GM12892 (cell line): ENCODE data around the gene R3HDM2.

Source experiments
- POLR2A ChIP-seq: IDR thresholded peaks from 2 replicates; pipeline ENCODE4 v1.6.1; 2011; ENCODE audit warnings: low read depth, low read length, control low read depth
- POLR2AphosphoS5 ChIP-seq: IDR thresholded peaks from 2 replicates; pipeline ENCODE4 v1.6.1; 2011; ENCODE audit warnings: low read depth, low read length, control low read depth

DNA sequence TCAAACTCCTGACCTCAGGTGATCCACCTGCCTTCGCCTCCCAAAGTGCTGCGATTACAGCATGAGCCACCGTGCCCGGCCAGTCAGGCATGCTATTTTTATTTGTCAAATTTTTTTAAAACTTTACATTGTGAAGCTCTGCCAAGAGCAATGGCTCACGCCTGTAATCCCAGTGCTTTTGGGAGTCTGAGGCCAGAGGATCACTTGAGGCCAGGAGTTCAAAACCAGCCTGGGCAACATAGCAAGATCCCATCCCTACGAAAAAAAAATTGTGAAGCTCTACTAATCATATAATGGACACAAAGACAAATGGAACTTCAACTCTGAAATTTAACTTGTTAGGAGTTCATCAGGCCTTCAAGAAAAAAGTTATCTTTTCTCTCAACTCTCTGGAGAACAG is 1.9 kb downstream of the R3HDM2 start:
- TF ChIP-seq POLR2AphosphoS5 (no peak), POLR2A (no peak)
